Measurements from ENCODE around the gene TRAIP. TPM values are rescaled to one million over a fixed set of nuclear protein-coding genes. Genes with fewer than 3 reads are reported as not detected.
"Not testable (repeated sequence)": the region's sequence is repeated elsewhere in the genome, so short reads cannot be mapped to it uniquely, and the experiment has no call there.

The TRAIP gene, protein sequence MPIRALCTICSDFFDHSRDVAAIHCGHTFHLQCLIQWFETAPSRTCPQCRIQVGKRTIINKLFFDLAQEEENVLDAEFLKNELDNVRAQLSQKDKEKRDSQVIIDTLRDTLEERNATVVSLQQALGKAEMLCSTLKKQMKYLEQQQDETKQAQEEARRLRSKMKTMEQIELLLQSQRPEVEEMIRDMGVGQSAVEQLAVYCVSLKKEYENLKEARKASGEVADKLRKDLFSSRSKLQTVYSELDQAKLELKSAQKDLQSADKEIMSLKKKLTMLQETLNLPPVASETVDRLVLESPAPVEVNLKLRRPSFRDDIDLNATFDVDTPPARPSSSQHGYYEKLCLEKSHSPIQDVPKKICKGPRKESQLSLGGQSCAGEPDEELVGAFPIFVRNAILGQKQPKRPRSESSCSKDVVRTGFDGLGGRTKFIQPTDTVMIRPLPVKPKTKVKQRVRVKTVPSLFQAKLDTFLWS
- polyA plus RNA-seq (ENCODE audit: insufficient read length in 12 of 12), result 1 to 10 TPM in 10 of 12 donors, not detected in 2; 3.2 to 9.0 (median 5.0) TPM
- long read RNA-seq, donor 1, partial matches to known transcripts, result 0 of 1 reads
- long read RNA-seq, donor 1, other reads (novel, unspliced or antisense), result 0 of 1 reads
- long read RNA-seq, donor 2, result 0 reads
- long read RNA-seq, donor 3, partial matches to known transcripts, result 0 of 1 reads
- long read RNA-seq, donor 3, other reads (novel, unspliced or antisense), result 0 of 1 reads
- long read RNA-seq, donor 4, result 0 reads
- long read RNA-seq, donor 5, partial matches to known transcripts, result 0 of 3 reads
- long read RNA-seq, donor 5, other reads (novel, unspliced or antisense), result 0 of 3 reads
- long read RNA-seq, donor 6, result 0 reads
- long read RNA-seq, donor 7, result 0 reads
- long read RNA-seq, donor 8, partial matches to known transcripts, result 0 of 2 reads
- long read RNA-seq, donor 8, other reads (novel, unspliced or antisense), result 0 of 2 reads
- long read RNA-seq, donor 9, result 0 reads
- long read RNA-seq, donor 10, partial matches to known transcripts, result 0 of 1 reads
- long read RNA-seq, donor 10, other reads (novel, unspliced or antisense), result 0 of 1 reads
- long read RNA-seq, donor 11, partial matches to known transcripts, result 0 of 1 reads
- long read RNA-seq, donor 11, other reads (novel, unspliced or antisense), result 0 of 1 reads

DNA sequence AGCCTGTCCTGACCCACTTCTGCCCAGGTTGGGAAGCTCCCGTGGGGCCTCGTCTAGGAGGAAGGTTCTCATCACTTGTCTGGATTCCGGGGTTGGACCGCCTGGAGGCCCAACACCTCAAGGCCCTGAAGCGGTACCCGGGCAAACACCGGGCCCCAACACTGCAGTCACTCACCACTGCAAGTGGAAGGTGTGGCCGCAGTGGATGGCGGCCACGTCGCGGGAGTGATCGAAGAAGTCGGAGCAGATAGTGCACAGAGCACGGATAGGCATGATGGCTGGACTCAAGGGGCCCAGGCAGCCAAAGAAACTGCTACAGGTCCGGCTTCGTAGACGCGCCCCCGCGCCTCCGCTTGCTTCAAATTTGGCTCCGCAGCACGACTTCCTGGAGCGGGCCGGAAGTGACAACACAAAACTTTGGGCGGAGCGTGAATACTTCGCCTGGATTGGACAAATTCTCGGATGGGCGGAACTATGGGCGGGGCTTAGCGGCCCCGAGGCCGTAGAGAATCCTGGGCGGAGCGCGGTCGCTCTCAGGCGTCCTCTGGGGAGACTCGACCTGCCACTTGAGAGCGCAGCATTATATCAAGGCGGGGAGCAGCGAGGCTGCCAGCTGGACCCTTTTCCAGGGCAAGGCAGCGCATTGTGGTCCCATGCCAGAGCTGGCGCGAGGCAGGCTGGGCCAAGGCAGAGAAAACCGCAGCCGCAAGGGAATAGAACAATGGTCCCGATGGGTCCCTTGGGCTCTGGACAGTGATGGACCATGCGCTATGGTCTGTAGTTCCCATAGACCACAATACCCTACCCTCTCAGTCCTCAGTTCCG is at the start of gene TRAIP:
Gene TRAIP, minus strand, starts transcription at position 384 of the 825 bp plus-strand sequence. Its CDS starts 111 bp downstream, at position 273.
- peak; percentile 97 for DNase-seq

DNA sequence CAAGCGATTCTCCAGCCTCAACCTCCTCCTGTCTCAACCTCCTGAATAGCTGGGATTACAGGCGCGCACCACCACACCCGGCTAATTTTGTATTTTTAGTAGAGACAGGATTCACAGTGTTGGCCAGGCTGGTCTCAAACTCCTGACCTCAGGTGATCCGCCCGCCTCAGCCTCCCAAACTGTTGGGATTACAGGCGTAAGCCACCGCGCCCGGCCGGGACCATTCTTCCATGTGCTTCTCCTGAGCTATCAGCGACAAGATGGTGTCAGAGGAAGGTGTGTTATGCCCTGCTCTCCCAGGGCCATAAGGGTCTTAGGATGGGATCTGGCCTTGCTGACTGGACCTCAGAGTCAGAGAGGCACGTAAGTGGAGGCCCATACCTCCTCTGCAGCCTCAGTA is 48.1 kb upstream of the TRAIP start:
- DNase-seq, result not testable (repeated sequence)

DNA sequence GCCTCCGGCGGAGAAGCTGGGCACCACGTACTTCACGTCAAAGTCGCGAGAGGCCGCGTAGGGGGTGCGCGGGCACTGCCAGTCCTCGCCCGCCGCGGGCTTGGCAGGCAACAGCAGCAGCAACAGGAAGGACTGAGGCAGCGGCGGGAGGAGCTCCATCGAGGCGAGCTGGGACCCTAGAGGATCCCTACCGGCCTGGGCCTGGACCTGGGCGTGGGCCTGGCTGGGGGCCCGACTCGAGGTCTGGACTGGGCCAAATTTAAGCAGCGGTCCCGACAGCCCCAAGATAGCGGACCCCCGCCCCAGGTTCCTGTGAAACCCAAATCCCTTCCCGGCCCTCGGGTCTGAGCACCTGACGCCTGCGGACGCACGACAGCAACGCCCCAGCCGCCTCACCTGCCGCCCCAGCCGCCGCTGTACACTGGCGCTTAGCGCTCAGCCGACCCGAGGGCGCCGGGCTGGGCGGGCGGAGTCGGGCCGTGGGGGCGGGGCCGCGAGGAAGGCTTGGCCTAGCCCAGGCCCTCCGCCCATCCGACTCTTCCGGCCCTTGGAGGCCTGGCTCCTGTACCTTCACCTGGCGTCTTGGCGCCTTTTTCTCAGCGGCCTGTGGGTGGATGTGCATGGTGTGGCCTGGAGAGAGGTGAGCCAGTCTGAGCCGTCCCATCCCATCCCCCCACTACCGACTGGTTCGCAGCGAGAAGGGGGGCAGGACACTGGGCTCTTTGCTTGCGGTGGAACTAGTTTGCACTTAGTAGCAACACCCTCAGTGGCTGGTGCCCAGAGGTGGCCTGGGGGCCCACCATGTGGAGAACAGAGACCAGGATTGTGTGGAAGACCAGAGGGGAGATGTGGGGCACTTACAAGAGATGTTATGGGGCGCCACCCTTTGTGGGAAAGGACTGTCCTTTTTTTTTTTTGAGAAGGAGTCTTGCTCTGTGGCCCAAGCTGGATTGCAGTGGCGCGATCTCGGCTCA is 47.4 kb upstream of the TRAIP start, which contains the start of gene MST1R:
Gene MST1R, minus strand, starts transcription at position 423 of the 974 bp plus-strand sequence. Its CDS starts 264 bp downstream, at position 159.
- peak; percentile 57 for DNase-seq

DNA sequence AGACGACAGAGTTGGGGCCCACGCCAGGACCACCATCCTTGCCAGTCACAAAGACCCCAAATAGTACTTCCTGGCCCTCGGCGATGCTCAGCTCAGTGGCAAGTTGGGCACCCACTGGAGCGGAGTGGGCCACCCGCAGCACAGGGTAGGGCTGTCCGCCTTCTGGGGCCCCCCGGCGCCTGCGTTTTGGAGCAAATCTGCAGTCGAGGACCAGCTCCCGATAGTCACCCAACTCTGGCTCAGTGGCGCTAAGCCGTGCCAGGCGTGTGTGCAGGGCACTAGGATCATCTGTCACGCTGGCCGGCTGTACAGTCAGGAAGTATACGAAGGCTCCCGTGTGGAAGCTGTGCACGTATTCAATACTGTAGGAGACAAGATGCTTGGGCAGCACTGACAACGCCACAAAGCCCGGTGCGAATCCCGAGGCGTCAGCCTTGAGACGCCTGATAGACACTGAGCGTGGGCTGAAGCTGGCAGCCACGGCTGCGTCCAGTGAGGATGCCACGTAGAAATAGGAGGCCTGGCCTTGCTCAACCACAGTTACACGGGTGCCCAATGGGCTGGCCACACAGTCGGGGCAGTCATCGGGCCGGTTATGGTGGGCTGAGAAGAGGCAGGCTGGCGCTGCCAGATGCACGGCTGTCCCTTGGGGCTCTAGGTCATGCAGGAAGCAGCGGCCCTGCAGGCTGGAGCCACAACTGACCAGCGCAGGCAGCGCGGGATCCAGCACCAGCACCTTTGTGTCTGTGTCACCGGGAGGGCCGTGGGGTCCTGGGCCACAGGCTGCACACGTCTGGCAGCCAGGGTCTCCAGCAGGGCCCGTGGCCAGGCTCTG is 46.4 kb upstream of the TRAIP start:
- DNase-seq, result no peak

DNA sequence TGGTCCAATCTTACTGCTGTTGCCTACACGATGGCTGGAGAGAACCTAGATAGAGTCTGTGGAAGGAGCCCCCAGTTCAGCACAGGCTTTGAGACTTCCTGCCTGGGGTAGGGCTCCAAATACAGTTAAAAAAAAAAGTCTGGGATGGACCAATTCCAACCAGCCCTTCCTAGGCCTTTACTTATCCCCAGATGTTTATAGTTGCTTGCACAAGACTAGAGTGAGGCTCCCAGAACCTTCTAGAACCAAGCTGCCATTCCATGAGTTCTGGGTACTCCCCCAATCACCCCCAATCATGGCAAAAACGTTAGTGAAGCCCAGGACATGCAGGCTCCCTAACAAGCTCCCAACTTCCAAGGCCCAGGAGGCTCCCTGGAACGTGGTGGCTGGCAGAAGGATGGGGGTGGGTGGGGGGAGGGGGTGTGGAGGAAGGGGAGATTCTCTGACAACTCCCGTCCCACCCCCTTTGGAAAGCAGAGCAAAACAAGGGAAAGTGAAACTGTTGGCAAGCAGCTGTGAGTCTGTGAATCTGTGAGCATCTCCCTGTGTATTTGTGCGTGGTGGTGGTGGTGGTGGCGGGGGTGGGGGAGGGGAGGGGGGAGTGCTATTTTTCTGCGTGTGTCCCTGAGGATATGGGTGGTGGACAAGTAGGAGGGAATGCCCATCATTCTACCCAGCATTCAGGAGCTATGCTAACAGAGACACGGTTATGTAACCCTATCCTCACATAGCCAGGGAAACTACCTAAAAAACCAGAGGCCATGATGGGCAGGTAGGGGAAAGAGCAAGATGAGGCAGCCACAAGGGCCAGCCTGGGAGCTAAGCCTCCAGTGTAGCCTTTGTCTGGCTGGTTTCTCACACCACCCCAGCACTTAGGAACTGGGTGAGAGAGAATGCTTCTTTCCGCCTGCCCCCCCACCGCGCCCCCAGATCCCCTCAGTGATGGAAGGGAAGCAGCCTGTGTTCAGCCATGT is 45.3 kb upstream of the TRAIP start:
- DNase-seq, result peak; percentile 47

DNA sequence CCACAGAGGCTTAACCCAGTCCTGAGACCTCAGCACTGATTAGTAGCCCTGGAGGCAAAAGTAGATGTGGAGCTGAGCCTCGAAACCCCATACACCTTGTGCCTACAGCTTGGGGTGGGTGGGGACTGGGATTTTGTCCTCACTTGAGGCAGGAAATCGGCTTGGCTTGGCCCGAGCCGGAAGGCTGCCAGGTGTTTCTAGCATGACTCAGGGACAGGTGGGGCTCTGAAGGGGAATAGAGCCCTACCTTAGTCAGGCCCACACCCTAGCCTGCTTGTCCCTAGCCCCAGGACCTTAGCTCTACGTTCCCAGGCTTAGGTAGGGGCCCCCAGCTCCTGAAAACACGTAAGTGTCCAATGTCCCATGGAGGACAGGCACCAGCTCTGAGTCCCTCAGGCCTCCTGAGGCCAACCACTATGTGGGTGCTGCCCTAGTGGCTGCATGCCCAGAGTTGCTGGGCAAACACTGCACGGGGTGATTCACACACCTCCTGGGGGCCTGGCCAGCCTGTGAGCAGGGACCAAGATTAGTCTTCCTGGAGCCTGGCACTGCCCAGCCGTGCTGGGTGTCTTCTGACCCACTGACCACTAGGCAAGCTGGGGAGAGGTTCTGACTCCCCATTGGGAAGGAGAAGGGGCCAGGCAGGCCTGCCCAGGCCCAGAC is 44.3 kb upstream of the TRAIP start:
- no peak for DNase-seq

DNA sequence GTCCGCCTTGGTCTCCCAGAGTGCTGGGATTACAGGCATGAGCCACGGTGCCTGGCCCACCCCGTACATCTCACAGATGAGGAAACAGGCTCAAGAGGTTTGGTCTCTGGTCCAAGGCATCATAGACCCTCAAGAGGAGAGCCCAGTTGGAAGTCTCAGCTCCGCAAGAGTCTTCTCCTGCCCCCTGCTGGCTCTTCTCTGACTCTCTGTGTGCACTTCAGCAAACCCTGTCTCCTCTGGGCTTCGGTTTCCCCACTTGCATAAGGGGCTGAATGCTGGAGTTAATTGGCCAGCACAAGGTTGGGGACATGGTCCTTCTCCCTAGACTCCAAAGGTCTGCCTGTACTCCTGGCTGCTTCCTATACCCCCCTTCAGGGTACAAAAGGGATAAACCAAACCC is 43.5 kb upstream of the TRAIP start:
- DNase-seq, result no peak

DNA sequence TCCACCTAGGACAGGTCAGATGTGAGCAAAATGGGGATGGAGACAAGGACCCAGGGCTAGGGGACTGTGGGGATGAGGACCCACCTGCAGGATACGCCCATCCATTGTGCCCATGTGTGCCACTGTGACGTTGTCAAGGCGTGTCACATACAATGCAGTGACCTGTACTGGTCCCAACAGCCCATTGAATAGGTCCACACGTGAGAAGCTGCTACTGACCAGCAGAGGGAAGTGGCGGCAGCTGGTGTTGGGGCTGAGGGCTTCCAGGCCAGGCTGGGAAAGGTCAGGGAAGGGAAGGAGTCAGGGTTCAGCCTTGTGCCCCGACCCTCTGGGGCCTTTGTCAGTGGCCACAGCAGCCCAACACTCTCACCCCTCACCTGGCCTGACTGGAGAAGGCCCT is 42.6 kb upstream of the TRAIP start:
- DNase-seq, result no peak

DNA sequence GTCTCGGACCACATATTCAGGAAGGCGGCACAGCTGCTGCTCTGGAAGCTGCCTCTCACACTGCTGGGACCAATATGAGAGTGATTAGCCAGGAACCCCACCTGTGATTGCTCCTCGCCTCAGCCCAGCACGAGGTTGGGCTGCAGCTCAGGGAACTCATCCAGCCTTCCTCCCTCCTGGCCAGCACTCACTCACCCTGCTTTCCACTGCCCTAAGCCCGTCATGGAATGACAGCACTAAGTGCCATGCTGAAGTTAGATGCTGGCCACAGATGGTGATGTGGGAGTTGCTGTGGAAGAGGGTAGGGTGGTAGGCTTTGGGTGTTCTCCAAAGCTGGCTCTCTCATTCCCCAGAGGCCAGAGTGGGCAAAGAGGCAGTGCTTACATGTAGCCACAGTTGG is 40.0 kb upstream of the TRAIP start:
- no peak for DNase-seq

DNA sequence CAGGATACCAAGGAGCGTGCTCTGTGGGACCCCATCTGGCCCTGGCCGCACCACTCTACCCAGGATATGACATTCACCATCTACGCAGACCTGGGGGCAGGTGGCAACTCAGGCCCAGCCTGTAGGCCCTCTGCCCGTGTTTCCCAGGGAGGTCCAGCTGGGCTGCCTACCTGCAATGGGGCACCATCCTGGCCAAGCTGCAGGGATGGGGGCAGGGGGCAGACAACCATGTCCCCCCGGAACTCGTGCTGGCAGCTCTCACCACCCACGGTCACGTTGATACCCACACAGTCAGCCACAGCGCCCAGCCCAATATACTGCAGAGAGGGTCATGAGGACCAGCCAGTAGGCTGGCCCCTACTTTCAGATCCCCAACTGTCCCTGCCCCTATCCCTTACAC is 39.4 kb upstream of the TRAIP start:
- DNase-seq, result no peak

DNA sequence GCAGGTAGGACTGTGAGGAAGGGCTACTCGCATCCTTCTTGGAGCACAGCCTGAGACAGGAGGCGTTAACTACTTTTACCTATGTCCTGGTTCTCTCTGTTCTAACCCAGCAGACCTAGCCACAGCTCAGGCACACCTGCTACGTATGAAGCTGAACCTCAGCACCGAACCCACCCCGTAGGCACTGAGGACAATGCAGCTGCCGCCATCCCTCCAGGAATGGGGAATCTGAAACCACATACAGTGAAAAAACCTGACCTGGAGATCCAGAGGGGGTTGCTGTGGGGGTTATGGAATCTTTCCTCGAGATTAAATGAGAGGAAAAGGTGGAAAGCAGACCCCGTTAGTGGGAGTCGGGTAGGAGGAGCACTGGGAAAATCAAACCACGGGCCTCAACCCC is 32.9 kb upstream of the TRAIP start:
- DNase-seq, result no peak

DNA sequence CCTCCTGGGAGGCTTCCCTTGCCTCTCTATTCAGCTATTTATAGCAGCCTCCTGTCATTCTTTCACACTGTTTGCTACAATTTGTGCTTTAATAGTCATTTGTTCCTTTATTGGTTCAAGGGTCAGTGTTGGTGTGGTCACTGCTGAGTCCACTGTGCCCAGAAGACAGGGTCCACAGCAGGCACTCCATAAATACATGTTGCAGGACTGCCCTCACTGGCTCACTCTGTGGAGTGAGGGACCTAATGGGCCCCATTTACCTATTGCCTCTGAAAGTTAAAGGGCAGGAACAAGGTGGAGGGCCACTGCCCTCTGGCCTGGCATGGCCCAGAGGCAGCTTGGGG is 30.5 kb upstream of the TRAIP start:
- DNase-seq, result no peak

DNA sequence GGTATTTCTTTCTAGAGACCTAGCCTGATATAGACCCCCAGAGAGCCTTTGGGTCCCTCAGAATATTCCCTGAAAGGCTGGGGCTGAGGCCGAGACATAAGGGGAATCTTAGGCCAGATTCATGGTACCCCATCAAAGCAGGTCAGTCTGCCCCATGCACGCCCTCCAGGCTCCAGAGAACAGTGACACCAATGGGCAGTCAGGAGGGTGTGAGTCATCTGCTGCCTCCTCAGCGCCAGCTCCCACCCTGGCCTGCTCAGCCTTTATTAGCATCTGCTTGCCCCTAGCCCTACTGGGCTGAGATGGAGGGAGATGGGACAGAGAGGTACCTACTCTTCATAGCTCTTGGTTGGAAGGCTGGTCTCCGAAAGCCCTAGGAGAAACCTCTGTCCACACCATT is 27.6 kb upstream of the TRAIP start:
- DNase-seq, result no peak

DNA sequence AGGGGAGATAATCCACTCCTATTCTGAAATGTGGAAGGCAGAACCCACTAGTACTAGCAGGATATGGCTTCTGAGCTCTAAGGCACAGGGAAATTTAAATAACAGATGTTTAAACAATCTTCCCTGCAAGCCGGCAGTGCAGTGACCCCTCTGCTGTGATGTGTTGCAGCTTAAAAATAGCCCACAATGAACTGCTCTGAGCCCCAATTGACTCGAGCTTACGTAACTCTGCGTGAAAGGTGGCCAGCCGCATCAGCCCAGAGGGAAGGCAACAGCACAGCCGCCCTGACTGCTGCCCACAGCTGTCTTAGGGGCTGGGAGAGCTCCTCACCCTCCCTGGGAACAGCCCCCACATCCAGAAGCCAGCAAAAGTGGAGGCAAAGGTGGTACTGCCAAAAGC is 25.8 kb upstream of the TRAIP start:
- DNase-seq, result peak; percentile 64

DNA sequence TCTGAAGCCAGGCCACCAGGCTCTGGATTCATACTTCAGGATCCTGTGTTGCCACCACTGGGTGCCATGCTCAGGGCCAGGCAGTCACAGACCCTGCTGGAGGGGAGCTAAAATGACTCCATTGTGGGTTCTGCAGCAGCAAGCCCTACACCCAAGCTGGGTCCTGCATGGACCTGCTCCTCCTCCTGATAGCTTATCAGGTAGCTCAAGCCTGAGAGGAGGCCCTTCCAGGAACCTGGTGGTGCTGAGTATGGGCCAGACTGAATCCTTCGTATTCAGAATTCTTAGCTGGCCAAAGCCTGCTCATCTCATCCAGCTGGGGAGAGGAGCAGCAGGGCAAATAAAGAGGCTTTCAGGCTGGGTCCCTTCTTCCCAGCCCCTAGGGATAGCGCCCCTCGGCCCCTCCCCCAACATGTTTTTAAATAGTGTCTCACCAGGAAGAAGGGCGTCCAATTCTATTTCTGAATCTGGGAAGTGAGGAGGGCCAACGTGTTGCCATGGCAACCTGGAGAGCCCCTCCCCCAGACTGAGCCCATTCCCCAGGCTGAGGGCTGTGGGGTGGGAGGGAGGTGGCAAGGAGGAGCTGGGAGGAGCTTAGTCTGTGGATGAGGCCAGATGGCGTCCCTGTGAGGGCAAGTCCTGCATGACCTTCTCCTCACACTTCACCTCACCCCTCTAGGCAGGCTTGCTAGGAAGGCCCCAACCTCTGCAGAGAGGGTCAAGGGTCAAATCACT is 24.4 kb upstream of the TRAIP start:
- DNase-seq, result no peak

DNA sequence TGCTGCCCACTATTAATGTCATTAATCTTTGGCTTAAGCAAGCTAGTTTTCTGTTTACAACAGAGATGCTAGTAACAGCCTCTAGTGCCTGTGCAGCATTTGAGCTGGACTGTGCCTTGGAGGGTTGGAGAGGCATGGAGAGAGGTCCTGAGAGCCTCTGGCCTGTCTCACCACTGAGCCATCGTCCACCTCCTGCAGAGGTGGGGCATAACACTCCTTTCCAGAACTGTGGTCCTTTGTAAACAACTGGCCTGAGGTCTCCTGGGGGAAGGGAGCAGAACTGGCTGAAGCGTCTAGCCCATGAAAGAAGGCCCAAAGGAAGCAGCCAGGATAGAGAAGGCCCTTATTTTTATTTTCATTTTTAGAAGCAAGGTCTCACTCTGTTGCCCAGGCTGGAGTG is 23.4 kb upstream of the TRAIP start:
- no peak for DNase-seq

DNA sequence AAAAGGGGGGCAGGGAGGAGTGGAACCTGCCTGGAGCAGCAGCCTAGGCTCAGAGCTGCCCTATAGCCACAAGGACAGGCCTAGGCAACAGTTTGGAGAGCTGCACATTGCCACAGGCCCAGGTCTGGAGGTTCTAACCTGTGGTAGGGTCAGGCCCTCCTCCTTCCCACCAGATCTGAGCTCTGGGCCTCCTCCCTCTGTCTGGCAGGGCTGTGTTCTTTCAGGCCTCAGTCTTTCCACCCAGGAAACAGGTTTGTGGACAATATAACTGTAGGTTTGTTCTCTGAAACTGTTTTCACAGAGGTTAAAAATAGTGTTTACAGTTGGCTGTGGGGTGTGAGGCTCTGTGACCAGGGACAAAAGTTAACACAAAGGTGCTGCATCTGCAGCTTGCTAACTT is 22.3 kb upstream of the TRAIP start:
- DNase-seq, result no peak

Measured in muscle of arm (tissue), 14 donors.